Right kidney (tissue), 9 donors: ENCODE data around the gene TMEM202.
"Not testable (repeated sequence)": the region's sequence is repeated elsewhere in the genome, so short reads cannot be mapped to it uniquely, and the experiment has no call there.

ENCODE experiments used
- DNase-seq: peaks from one replicate; pipeline ENCODE4 v3.0.0-alpha.2; 2016
- long read RNA-seq, 8 donors: transcript quantifications; one replicate each; lab custom pipeline, GENCODE V29; 2026

The TMEM202 gene
- long read RNA-seq, donor 1, result 0 reads
- long read RNA-seq, donor 2, result 0 reads
- long read RNA-seq, donor 3, result 0 reads
- long read RNA-seq, donor 4, result 0 reads
- long read RNA-seq, donor 5, result 0 reads
- long read RNA-seq, donor 6, result 0 reads
- long read RNA-seq, donor 7, result 0 reads
- long read RNA-seq, donor 8, result 0 reads

- DNase-seq, result no peak
These were observed at the start of gene TMEM202 for GRCh38 chr15:72397796-72398588. TMEM202 (plus strand) TSS chr15:72398305; CDS start chr15:72398327, 22 bp downstream.

- DNase-seq, result no peak
These were observed 44.8 kb upstream of the TMEM202 start for GRCh38 chr15:72353266-72353665.

GRCh38 chr15:72354496-72354895, 43.6 kb upstream of the TMEM202 start:
- DNase-seq, result no peak

GRCh38 chr15:72358121-72358520, 40.0 kb upstream of the TMEM202 start:
- no peak for DNase-seq

GRCh38 chr15:72358650-72359171, 39.4 kb upstream of the TMEM202 start:
- DNase-seq, result peak; percentile 15

- DNase-seq, result no peak
These were observed 36.9 kb upstream of the TMEM202 start for GRCh38 chr15:72361176-72361575.

GRCh38 chr15:72365844-72366243, 32.3 kb upstream of the TMEM202 start:
- DNase-seq, result no peak

- no peak for DNase-seq
These were observed 29.8 kb upstream of the TMEM202 start for GRCh38 chr15:72368325-72368724.

GRCh38 chr15:72368899-72369298, 29.2 kb upstream of the TMEM202 start:
- no peak for DNase-seq

- DNase-seq, result no peak
These were observed 28.1 kb upstream of the TMEM202 start for GRCh38 chr15:72369964-72370363.

GRCh38 chr15:72372361-72372760, 25.7 kb upstream of the TMEM202 start:
- no peak for DNase-seq

GRCh38 chr15:72375501-72375845, 22.6 kb upstream of the TMEM202 start:
- no peak for DNase-seq

- peak; percentile 97 for DNase-seq
These were observed 22.1 kb upstream of the TMEM202 start, which contains the start of gene HEXA for GRCh38 chr15:72375846-72376581. HEXA (minus strand) TSS chr15:72376014; CDS start chr15:72375972, 42 bp downstream.

GRCh38 chr15:72377331-72377730, 20.8 kb upstream of the TMEM202 start:
- DNase-seq, result no peak

GRCh38 chr15:72379106-72379505, 19.0 kb upstream of the TMEM202 start:
- DNase-seq, result not testable (repeated sequence)

GRCh38 chr15:72379856-72380430, 18.2 kb upstream of the TMEM202 start:
- DNase-seq, result no peak

GRCh38 chr15:72380743-72381142, 17.4 kb upstream of the TMEM202 start:
- no peak for DNase-seq

GRCh38 chr15:72382146-72382545, 16.0 kb upstream of the TMEM202 start:
- DNase-seq, result no peak

- no peak for DNase-seq
These were observed 10.4 kb upstream of the TMEM202 start for GRCh38 chr15:72387741-72388140.

- no peak for DNase-seq
These were observed 8.9 kb upstream of the TMEM202 start for GRCh38 chr15:72389231-72389630.

- DNase-seq, result not testable (repeated sequence)
These were observed 1.8 kb upstream of the TMEM202 start for GRCh38 chr15:72396331-72396730.

- no peak for DNase-seq
These were observed 543 bp downstream of the TMEM202 start for GRCh38 chr15:72398648-72399047.

- DNase-seq, result no peak
These were observed 4.6 kb downstream of the TMEM202 start for GRCh38 chr15:72402726-72403125.
